ENCODE measurements around the gene ITPR2.

- TF ChIP-seq NFRKB (IDR thresholded peaks at IDR 0.05) (no peak), BHLHE40 (IDR thresholded peaks at IDR 0.05; ENCODE audit: borderline replicate concordance) (no peak), SP1 (IDR thresholded peaks at IDR 0.05) (no peak), TARDBP (IDR thresholded peaks at IDR 0.05) (no peak), FOXK2 (IDR thresholded peaks at IDR 0.05) (no peak), FOXM1 (IDR thresholded peaks at IDR 0.05; ENCODE audit: borderline replicate concordance) (no peak), L3MBTL2 (conservative IDR thresholded peaks at IDR 0.05) (no peak; the same call in 1 of the 2 replicates), FOXA1 (IDR thresholded peaks at IDR 0.05) (no peak), CTBP1 (IDR thresholded peaks at IDR 0.05; ENCODE audit: borderline replicate concordance) (no peak), LEF1 (IDR thresholded peaks at IDR 0.05; ENCODE audit: borderline replicate concordance) (no peak), ARNT (IDR thresholded peaks at IDR 0.05) (no peak), SUZ12 (IDR thresholded peaks at IDR 0.05) (no peak), ZNF384 (IDR thresholded peaks at IDR 0.05) (no peak)
Observed at GRCh38 chr12:26298785-26299621, 534.0 kb downstream of the ITPR2 start.
